ENCODE results near the gene HOXA6.

The HOXA6 gene

GRCh38 chr7:27172823-27173510 lies 25.4 kb upstream of the HOXA6 start:
- no peak for DNase-seq

- no peak for DNase-seq
Measured at GRCh38 chr7:27172315-27172774, 24.8 kb upstream of the HOXA6 start.

GRCh38 chr7:27171637-27172314 lies 24.2 kb upstream of the HOXA6 start:
- DNase-seq = no peak

- DNase-seq = no peak
Measured at GRCh38 chr7:27171325-27171636, 23.7 kb upstream of the HOXA6 start.

- DNase-seq = no peak
Measured at GRCh38 chr7:27170426-27171324, 23.1 kb upstream of the HOXA6 start.

GRCh38 chr7:27169658-27170425 lies 22.3 kb upstream of the HOXA6 start:
- no peak for DNase-seq

GRCh38 chr7:27168265-27168947 lies 20.8 kb upstream of the HOXA6 start:
- DNase-seq = peak in 1 of 2 experiments; percentile 37

- no peak for DNase-seq
Measured at GRCh38 chr7:27167916-27168264, 20.3 kb upstream of the HOXA6 start.

GRCh38 chr7:27166531-27167505 lies 19.2 kb upstream of the HOXA6 start:
- no peak for DNase-seq

GRCh38 chr7:27165996-27166530 lies 18.5 kb upstream of the HOXA6 start:
- DNase-seq = no peak

GRCh38 chr7:27165089-27165995 lies 17.8 kb upstream of the HOXA6 start, which contains the start of gene HOXA9:
Gene HOXA9, minus strand, starts transcription at chr7:27165537. Its CDS starts 80 bp downstream, at chr7:27165457.
- peak in 1 of 2 experiments; percentile 15 for DNase-seq

GRCh38 chr7:27164367-27165088 lies 17.0 kb upstream of the HOXA6 start:
- DNase-seq = no peak

GRCh38 chr7:27164045-27164366 lies 16.4 kb upstream of the HOXA6 start:
- no peak for DNase-seq

- no peak for DNase-seq
Measured at GRCh38 chr7:27163288-27164044, 15.9 kb upstream of the HOXA6 start.

- DNase-seq = no peak
Measured at GRCh38 chr7:27162561-27163287, 15.2 kb upstream of the HOXA6 start.

- no peak for DNase-seq
Measured at GRCh38 chr7:27161721-27162560, 14.4 kb upstream of the HOXA6 start.

Data from activated CD4-positive, alpha-beta T cell treated with anti-CD3 and anti-CD28 coated beads, Interleukin-2, amount 50 U/mL, for 48 hours (primary cell).